GM23338 (cell line): ENCODE results near the gene JAKMIP2. TPM values are rescaled to one million over a fixed set of nuclear protein-coding genes. Genes with fewer than 3 reads are reported as not detected.
A peak's percentile ranks its signal among the peaks of the same experiment; 100 is the strongest.

ENCODE experiments used
- ATAC-seq: fragments of 200-7000 bp; cut with Tn5 transposase; 3 replicates; pipeline ENCODE4 v1.9.1; 2020
- DNase-seq: peaks from one replicate; pipeline ENCODE4 v3.0.0-alpha.2; 2015; ENCODE audit warnings: low spot score
- H2AFZ ChIP-seq: fragments of 200-600 bp; sonication (generic); 2 replicates; pipeline ENCODE4 v1.8.0; 2016; ENCODE audit warnings: antibody characterized with exemption, mild to moderate bottlenecking, moderate library complexity
- H3F3A ChIP-seq: fragments of 200-600 bp; sonication (generic); replicated peaks from 2 replicates; pipeline ENCODE4 v1.8.0; 2017; ENCODE audit warnings: antibody characterized with exemption, mixed run types, low read depth
- H3K27ac ChIP-seq: fragments of 200-600 bp; sonication (generic); 2 replicates; pipeline ENCODE4 v1.6.1; 2016; ENCODE audit warnings: low read depth
- H3K27me3 ChIP-seq: fragments of 200-600 bp; sonication (generic); 2 replicates; pipeline ENCODE4 v1.8.0; 2016; ENCODE audit warnings: mild to moderate bottlenecking, mixed run types, moderate library complexity; ENCODE audit not compliant: insufficient read depth
- H3K36me3 ChIP-seq: fragments of 200-600 bp; sonication (generic); 2 replicates; pipeline ENCODE4 v1.8.0; 2016; ENCODE audit warnings: mild to moderate bottlenecking; ENCODE audit not compliant: insufficient read depth
- H3K4me1 ChIP-seq: fragments of 200-600 bp; sonication (generic); 2 replicates; pipeline ENCODE4 v1.8.0; 2016; ENCODE audit warnings: mild to moderate bottlenecking, moderate library complexity; ENCODE audit not compliant: insufficient read depth
- H3K4me2 ChIP-seq: fragments of 200-600 bp; sonication (generic); 2 replicates; pipeline ENCODE4 v1.7.1; 2017; ENCODE audit warnings: mixed run types
- H3K4me3 ChIP-seq: fragments of 200-600 bp; sonication (generic); 2 replicates; pipeline ENCODE4 v1.6.1; 2016; ENCODE audit warnings: mixed run types
- H3K79me2 ChIP-seq: fragments of 200-600 bp; sonication (generic); replicated peaks from 2 replicates; pipeline ENCODE4 v1.8.0; 2017; ENCODE audit warnings: mild to moderate bottlenecking; ENCODE audit not compliant: insufficient read depth
- H3K9me2 ChIP-seq: fragments of 200-600 bp; sonication (generic); 2 replicates; pipeline ENCODE4 v1.8.0; 2017; ENCODE audit not compliant: insufficient read depth
- H4K20me1 ChIP-seq: fragments of 200-600 bp; sonication (generic); replicated peaks from 2 replicates; pipeline ENCODE4 v1.8.0; 2017; ENCODE audit warnings: mild to moderate bottlenecking; ENCODE audit not compliant: insufficient read depth
- H3K27ac Mint-ChIP-seq: 2 replicates; pipeline ENCODE4 v1.8.0; 2020; ENCODE audit warnings: inconsistent platforms, mild to moderate bottlenecking, moderate library complexity, mixed read lengths
- H3K27me3 Mint-ChIP-seq: 3 replicates; pipeline ENCODE4 v1.8.0; 2022; ENCODE audit warnings: low read depth, mild to moderate bottlenecking, moderate library complexity, mixed read lengths, inconsistent platforms; ENCODE audit not compliant: insufficient read depth, poor library complexity
- H3K36me3 Mint-ChIP-seq: 3 replicates; pipeline ENCODE4 v1.8.0; 2021; ENCODE audit warnings: low read depth, mild to moderate bottlenecking, inconsistent platforms, moderate library complexity, mixed read lengths
- H3K4me1 Mint-ChIP-seq: 3 replicates; pipeline ENCODE4 v1.8.0; 2020; ENCODE audit warnings: mild to moderate bottlenecking, inconsistent platforms, mixed read lengths
- H3K4me3 Mint-ChIP-seq: 3 replicates; pipeline ENCODE4 v1.8.0; 2021; ENCODE audit warnings: moderate library complexity, mild to moderate bottlenecking, inconsistent platforms, mixed read lengths
- H3K9me3 Mint-ChIP-seq: 3 replicates; pipeline ENCODE4 v1.8.0; 2020; ENCODE audit warnings: moderate library complexity, mild to moderate bottlenecking, inconsistent platforms, mixed read lengths
- CREB1 ChIP-seq: fragments of 250-450 bp; sonication (Bioruptor Pico); IDR thresholded peaks from 2 replicates; pipeline ENCODE4 v1.5.0; 2020; ENCODE audit warnings: low read depth, mild to moderate bottlenecking, moderate library complexity
- CTCF ChIP-seq, 2 experiments: fragments of 200-600 bp in 1 of 2; sonication (generic) in 1 of 2; conservative IDR thresholded peaks; 2 replicates each; pipeline versions ENCODE4 v1.5.1 to v1.6.1; 2016 to 2017; ENCODE audit warnings: antibody characterized with exemption in 2 of 2, low read depth in 2 of 2, mild to moderate bottlenecking in 2 of 2, moderate library complexity in 1 of 2
- ETS1 ChIP-seq: IDR thresholded peaks from 2 replicates; pipeline ENCODE4 v1.6.1; 2016; ENCODE audit warnings: antibody characterized with exemption
- EZH2 ChIP-seq: fragments of 200-600 bp; sonication (generic); IDR thresholded peaks from one replicate; pipeline ENCODE4 v1.8.0; 2017; ENCODE audit warnings: antibody characterized with exemption, mild to moderate bottlenecking, low read depth; ENCODE audit not compliant: unreplicated experiment
- EZH2phosphoT487 ChIP-seq: fragments of 200-600 bp; sonication (generic); IDR thresholded peaks from one replicate; pipeline ENCODE4 v1.8.1; 2018; ENCODE audit warnings: antibody characterized with exemption; ENCODE audit not compliant: unreplicated experiment
- JUNB ChIP-seq: IDR thresholded peaks from one replicate; pipeline ENCODE4 v1.6.1; 2016; ENCODE audit warnings: antibody characterized with exemption; ENCODE audit not compliant: unreplicated experiment
- NANOG ChIP-seq: IDR thresholded peaks from 2 replicates; pipeline ENCODE4 v1.6.1; 2016; ENCODE audit warnings: antibody characterized with exemption, borderline replicate concordance
- POLR2AphosphoS5 ChIP-seq: IDR thresholded peaks from 2 replicates; pipeline ENCODE4 v1.6.1; 2016; ENCODE audit warnings: antibody characterized with exemption, low read depth
- REST ChIP-seq: IDR thresholded peaks from one replicate; pipeline ENCODE4 v1.6.1; 2018; ENCODE audit warnings: antibody characterized with exemption; ENCODE audit not compliant: unreplicated experiment
- STAT1 ChIP-seq: IDR thresholded peaks from one replicate; pipeline ENCODE4 v1.6.1; 2016; ENCODE audit warnings: antibody characterized with exemption; ENCODE audit not compliant: unreplicated experiment
- ZNF114 ChIP-seq: fragments of 250-450 bp; sonication (Bioruptor Pico); IDR thresholded peaks from 2 replicates; pipeline ENCODE4 v1.5.0; 2020; ENCODE audit warnings: mild to moderate bottlenecking, moderate library complexity
- ZNF331 ChIP-seq: fragments of 250-450 bp; sonication (Bioruptor Pico); IDR thresholded peaks from 2 replicates; pipeline ENCODE4 v1.5.0; 2020; ENCODE audit warnings: low read depth, mild to moderate bottlenecking, moderate library complexity
- ZNF462 ChIP-seq: fragments of 250-450 bp; sonication (Bioruptor Pico); IDR thresholded peaks from 2 replicates; pipeline ENCODE4 v1.5.0; 2020; ENCODE audit warnings: mild to moderate bottlenecking, moderate library complexity
- polyA plus RNA-seq: library from polyadenylated mRNA; unstranded; fragments of >200 nt; fragmentation: Nextera tagmentation; extraction: Ambion mirVana; gene quantifications from 2 replicates; pipeline ENCODE4 v1.2.1, GENCODE V29; 2016
- total RNA-seq: library from RNA; depleted of rRNA; stranded (reverse); fragments of >200 nt; shearing (Covaris generic); gene quantifications from 2 replicates; pipeline ENCODE4 v1.2.3, GENCODE V29; 2014

JAKMIP2 gene
- total and polyA plus RNA-seq, 2 experiments from 2014 or later = 20.5 to 27.2 TPM

GRCh38 chr5:147636729-147636984, 145.9 kb downstream of the JAKMIP2 start:
- peaks cover 11% of the 10 kb centered on the region for H3K4me1 Mint-ChIP-seq

More at GRCh38 chr5:147636729-147636984, 145.9 kb downstream of the JAKMIP2 start:
- H4K20me1 ChIP-seq = no peaks in the 10 kb centered on the region
- Mint-ChIP-seq H3K36me3 (peaks cover 24% of the 10 kb centered on the region), H3K27me3 (peaks cover 4% of the 10 kb centered on the region), H3K9me3 (no peaks in the 10 kb centered on the region), H3K27ac (no peak overlapping the region), H3K4me3 (no peak overlapping the region)
- H3K4me2 ChIP-seq = no peak overlapping the region
- peaks cover 26% of the 10 kb centered on the region; the same call in 1 of the 2 replicates for H3K36me3 ChIP-seq
- no peaks in the 10 kb centered on the region for H3K9me2 ChIP-seq
- H3K4me3 ChIP-seq = no peak overlapping the region
- H3K27ac ChIP-seq = 0 out of 2 replicates have a peak overlapping the region, but pooled peaks have one; percentile 18
- H3F3A ChIP-seq = 0 out of 2 replicates have a peak, but pooled peaks cover 9% of the 10 kb centered on the region
- H3K27me3 ChIP-seq = no peaks in the 10 kb centered on the region
- peaks cover 19% of the 10 kb centered on the region for H3K4me1 ChIP-seq
- no peaks in the 10 kb centered on the region for H3K79me2 ChIP-seq
- DNase-seq (no peak), ATAC-seq (no peak)
- TF ChIP-seq ETS1 (no peak), POLR2AphosphoS5 (no peak), ZNF114 (CRISPR knock-in tag) (no peak), STAT1 (no peak), CTCF (conservative IDR thresholded peaks at IDR 0.05; ENCODE audit: low read depth in 2 of 2) (no peak), REST (no peak), EZH2 (no peak), ZNF331 (CRISPR knock-in tag) (no peak), JUNB (no peak), ZNF462 (CRISPR knock-in tag) (no peak), CREB1 (CRISPR knock-in tag) (no peak), EZH2phosphoT487 (no peak), NANOG (no peak)
- H2AFZ ChIP-seq = no peak overlapping the region
